ENCODE results near the gene TCF7L1.
"Not testable (repeated sequence)": the region's sequence is repeated elsewhere in the genome, so short reads cannot be mapped to it uniquely, and the experiment has no call there.

TCF7L1 gene

DNA sequence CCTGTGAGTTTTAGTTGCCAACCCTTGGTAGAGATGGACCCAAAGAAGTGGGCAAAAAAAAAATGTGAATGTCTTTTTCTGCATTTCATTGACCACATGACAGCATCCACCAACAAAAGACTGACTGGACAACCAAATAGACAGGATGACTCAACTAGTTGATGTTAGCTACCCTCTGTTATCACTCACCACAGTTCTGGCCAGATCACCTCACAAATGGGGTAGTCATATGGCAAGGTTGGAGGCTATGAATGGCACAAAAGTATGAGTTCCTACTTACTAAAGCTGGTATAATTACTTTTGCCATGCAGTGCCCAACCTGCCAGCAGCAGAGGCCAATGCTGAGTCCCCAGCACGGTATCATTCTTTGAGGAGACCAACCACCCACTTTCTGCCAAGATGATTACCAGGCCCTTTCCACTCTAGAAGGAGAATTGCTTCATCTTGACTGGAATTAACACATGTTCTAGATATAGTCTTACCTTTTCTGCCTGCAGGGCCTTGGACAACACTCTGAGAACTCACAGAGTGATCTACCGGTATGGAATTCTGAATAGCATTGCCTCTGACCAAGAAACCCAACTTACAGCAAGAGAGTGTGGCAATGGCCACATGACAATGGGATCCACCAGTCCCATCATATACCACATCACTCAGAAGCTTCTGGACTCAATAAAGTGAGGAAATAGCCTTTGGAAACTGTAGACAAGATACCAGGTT, 20.1 kb upstream of the TCF7L1 start:
- TF ChIP-seq CTCF (IDR thresholded peaks at IDR 0.05; ENCODE audit: low read depth, low read length, missing control alignments), result no peak
- no peak overlapping the region for H3K4me3 ChIP-seq (replicated peaks; ENCODE audit: low read depth, low read length)
- no peak for DNase-seq (ENCODE audit: extremely low read depth, low read depth)

- TF ChIP-seq CTCF (IDR thresholded peaks at IDR 0.05; ENCODE audit: low read depth, low read length, missing control alignments), result no peak
- H3K4me3 ChIP-seq (replicated peaks; ENCODE audit: low read depth, low read length), result no peak overlapping the region
- no peak for DNase-seq (ENCODE audit: extremely low read depth, low read depth)
These were observed 18.4 kb upstream of the TCF7L1 start for GRCh38 chr2:85114586-85115330.

- no peak for DNase-seq (ENCODE audit: extremely low read depth, low read depth)
- TF ChIP-seq CTCF (IDR thresholded peaks at IDR 0.05; ENCODE audit: low read depth, low read length, missing control alignments), result no peak
- no peak overlapping the region for H3K4me3 ChIP-seq (replicated peaks; ENCODE audit: low read depth, low read length)
These were observed 17.0 kb upstream of the TCF7L1 start for GRCh38 chr2:85116207-85116606.

DNA sequence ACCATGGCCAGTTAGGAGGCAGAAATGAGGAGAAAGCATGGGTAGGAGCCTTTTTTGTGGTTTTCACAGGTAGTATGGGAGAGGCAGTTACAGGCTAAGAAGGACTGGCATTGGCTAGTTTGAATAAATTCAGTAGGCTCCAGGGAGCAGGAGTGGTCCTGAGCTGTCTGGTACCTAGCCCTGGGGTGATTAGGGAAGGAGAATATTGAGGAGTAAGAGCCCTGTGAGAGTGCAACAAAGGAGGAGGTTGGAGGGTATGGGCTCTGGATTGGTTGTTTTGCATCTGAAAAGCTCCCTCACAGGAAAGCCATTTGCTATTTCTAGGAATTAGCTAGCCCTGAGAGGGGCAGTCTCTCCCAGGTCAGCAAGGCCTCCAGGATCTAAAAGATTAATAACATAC, 13.3 kb upstream of the TCF7L1 start:
- no peak for TF ChIP-seq CTCF (IDR thresholded peaks at IDR 0.05; ENCODE audit: low read depth, low read length, missing control alignments)
- no peak for DNase-seq (ENCODE audit: extremely low read depth, low read depth)
- no peak overlapping the region for H3K4me3 ChIP-seq (replicated peaks; ENCODE audit: low read depth, low read length)

GRCh38 chr2:85120363-85120762, 12.8 kb upstream of the TCF7L1 start:
- TF ChIP-seq CTCF (IDR thresholded peaks at IDR 0.05; ENCODE audit: low read depth, low read length, missing control alignments), result no peak
- no peak overlapping the region for H3K4me3 ChIP-seq (replicated peaks; ENCODE audit: low read depth, low read length)
- DNase-seq (ENCODE audit: extremely low read depth, low read depth), result no peak

- H3K4me3 ChIP-seq (replicated peaks; ENCODE audit: low read depth, low read length); DNase-seq (ENCODE audit: extremely low read depth, low read depth): not testable (repeated sequence)
These were observed 6.7 kb upstream of the TCF7L1 start for GRCh38 chr2:85126462-85126861.

- no peak overlapping the region for H3K4me3 ChIP-seq (replicated peaks; ENCODE audit: low read depth, low read length)
- TF ChIP-seq CTCF (IDR thresholded peaks at IDR 0.05; ENCODE audit: low read depth, low read length, missing control alignments), result no peak
- DNase-seq (ENCODE audit: extremely low read depth, low read depth), result no peak
These were observed 3.3 kb upstream of the TCF7L1 start for GRCh38 chr2:85129861-85130260.
